ENCODE measurements around the gene ACBD6.

DNA sequence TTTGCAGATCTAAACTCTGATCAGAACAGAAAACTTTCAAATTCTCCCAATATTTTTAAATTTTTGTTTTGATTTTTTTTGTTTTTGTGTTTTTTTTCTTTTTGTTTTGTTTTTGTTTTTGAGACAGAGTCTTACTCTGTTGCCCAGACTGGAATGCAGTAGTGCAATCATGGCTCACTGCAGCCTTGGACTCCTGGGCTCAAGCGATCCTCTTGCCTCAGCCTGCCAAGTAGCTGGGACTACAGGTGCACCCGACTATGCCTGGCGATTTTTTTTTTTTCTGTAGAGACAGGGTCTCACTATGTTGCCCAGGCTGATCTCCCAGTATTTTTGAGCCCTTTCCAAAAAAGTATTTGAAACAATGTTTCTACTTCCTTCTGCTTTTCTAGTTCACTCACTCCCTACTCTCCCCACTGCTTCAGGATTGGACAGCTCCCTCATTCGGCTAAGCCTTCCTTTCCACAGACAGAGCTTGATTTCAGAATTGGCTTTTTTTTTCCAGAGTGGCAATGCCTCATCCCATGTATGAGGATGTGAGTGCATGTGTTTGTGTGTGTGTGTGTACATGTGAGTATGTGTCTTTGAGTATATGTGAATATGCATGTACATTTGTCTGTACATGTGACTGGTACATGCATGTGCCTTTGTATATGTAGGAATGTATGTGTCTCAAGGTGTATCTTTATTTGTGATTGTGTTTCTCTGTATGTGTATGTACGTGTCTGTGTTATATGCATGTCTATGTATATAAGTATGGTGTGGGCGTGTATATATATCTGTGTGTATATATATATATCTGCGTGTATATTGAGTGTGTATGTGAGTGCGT lies 260.4 kb downstream of the ACBD6 start:
- TF ChIP-seq, protein P1, sequence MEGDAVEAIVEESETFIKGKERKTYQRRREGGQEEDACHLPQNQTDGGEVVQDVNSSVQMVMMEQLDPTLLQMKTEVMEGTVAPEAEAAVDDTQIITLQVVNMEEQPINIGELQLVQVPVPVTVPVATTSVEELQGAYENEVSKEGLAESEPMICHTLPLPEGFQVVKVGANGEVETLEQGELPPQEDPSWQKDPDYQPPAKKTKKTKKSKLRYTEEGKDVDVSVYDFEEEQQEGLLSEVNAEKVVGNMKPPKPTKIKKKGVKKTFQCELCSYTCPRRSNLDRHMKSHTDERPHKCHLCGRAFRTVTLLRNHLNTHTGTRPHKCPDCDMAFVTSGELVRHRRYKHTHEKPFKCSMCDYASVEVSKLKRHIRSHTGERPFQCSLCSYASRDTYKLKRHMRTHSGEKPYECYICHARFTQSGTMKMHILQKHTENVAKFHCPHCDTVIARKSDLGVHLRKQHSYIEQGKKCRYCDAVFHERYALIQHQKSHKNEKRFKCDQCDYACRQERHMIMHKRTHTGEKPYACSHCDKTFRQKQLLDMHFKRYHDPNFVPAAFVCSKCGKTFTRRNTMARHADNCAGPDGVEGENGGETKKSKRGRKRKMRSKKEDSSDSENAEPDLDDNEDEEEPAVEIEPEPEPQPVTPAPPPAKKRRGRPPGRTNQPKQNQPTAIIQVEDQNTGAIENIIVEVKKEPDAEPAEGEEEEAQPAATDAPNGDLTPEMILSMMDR (IDR thresholded peaks at IDR 0.05): no peak
- no peak for TF ChIP-seq EZH2 (IDR thresholded peaks at IDR 0.05; ENCODE audit: borderline replicate concordance, insufficient read depth, low read depth, low read length, poor library complexity, severe bottlenecking)

Data from B cell (primary cell).